Loucy (cell line): ENCODE data around the gene MUC20.

Source experiments
- H2AFZ ChIP-seq: fragments of 200-600 bp; sonication (generic); 2 replicates; pipeline ENCODE4 v1.6.0; 2016; ENCODE audit warnings: antibody characterized with exemption, mild to moderate bottlenecking, low read length, moderate library complexity
- H3F3A ChIP-seq: fragments of 200-600 bp; 2 replicates; pipeline ENCODE4 v1.6.0; 2016; ENCODE audit warnings: antibody characterized with exemption, low read depth, mild to moderate bottlenecking
- H3K27me3 ChIP-seq: fragments of 200-600 bp; sonication (generic); 2 replicates; pipeline ENCODE4 v1.6.1; 2014; ENCODE audit warnings: low read length, mild to moderate bottlenecking; ENCODE audit not compliant: insufficient read depth, poor library complexity, severe bottlenecking
- H3K36me3 ChIP-seq: fragments of 200-600 bp; sonication (generic); 2 replicates; pipeline ENCODE4 v1.6.1; 2016; ENCODE audit warnings: low read length; ENCODE audit not compliant: insufficient read depth
- H3K4me1 ChIP-seq: fragments of 200-600 bp; sonication (generic); 2 replicates; pipeline ENCODE4 v1.5.1; 2014; ENCODE audit warnings: low read length, mild to moderate bottlenecking; ENCODE audit not compliant: insufficient read depth, poor library complexity, severe bottlenecking
- H3K4me2 ChIP-seq: fragments of 200-600 bp; sonication (generic); 2 replicates; pipeline ENCODE4 v1.6.0; 2014; ENCODE audit warnings: antibody characterized with exemption, low read length, low read depth, mild to moderate bottlenecking; ENCODE audit not compliant: poor library complexity, severe bottlenecking
- H3K4me3 ChIP-seq: fragments of 200-600 bp; sonication (generic); 2 replicates; pipeline ENCODE4 v1.5.1; 2014; ENCODE audit warnings: low read length, mild to moderate bottlenecking, mixed read lengths; ENCODE audit not compliant: poor library complexity, severe bottlenecking
- H3K79me2 ChIP-seq: fragments of 200-600 bp; sonication (generic); 2 replicates; pipeline ENCODE4 v1.6.1; 2014; ENCODE audit warnings: low read length; ENCODE audit not compliant: insufficient read depth
- H3K9ac ChIP-seq: fragments of 200-600 bp; sonication (generic); 2 replicates; pipeline ENCODE4 v1.6.0; 2014; ENCODE audit warnings: mild to moderate bottlenecking, low read depth, low read length, moderate library complexity; ENCODE audit not compliant: poor library complexity, severe bottlenecking
- H3K9me2 ChIP-seq: fragments of 200-600 bp; sonication (generic); replicated peaks from 2 replicates; pipeline ENCODE4 v1.6.1; 2016; ENCODE audit warnings: low read depth, low read length, mixed read lengths
- H3K9me3 ChIP-seq: fragments of 200-600 bp; sonication (generic); 2 replicates; pipeline ENCODE4 v1.6.1; 2014; ENCODE audit warnings: mild to moderate bottlenecking, antibody characterized with exemption, low read length, low read depth; ENCODE audit not compliant: insufficient read depth
- H4K20me1 ChIP-seq: fragments of 200-600 bp; sonication (generic); 2 replicates; pipeline ENCODE4 v1.6.0; 2014; ENCODE audit warnings: antibody characterized with exemption, low read length, mild to moderate bottlenecking; ENCODE audit not compliant: insufficient read depth, poor library complexity, severe bottlenecking
- EZH2phosphoT487 ChIP-seq: fragments of 200-600 bp; IDR thresholded peaks from 2 replicates; pipeline ENCODE4 v1.6.1; 2018; ENCODE audit warnings: antibody characterized with exemption, mild to moderate bottlenecking, moderate library complexity, borderline replicate concordance
- TF ChIP-seq, protein P1 (sequence below): fragments of 200-600 bp; sonication (generic); conservative IDR thresholded peaks from 2 replicates; pipeline ENCODE4 v1.5.1; 2014; ENCODE audit warnings: mild to moderate bottlenecking, antibody characterized with exemption, low read length

MUC20 gene

DNA sequence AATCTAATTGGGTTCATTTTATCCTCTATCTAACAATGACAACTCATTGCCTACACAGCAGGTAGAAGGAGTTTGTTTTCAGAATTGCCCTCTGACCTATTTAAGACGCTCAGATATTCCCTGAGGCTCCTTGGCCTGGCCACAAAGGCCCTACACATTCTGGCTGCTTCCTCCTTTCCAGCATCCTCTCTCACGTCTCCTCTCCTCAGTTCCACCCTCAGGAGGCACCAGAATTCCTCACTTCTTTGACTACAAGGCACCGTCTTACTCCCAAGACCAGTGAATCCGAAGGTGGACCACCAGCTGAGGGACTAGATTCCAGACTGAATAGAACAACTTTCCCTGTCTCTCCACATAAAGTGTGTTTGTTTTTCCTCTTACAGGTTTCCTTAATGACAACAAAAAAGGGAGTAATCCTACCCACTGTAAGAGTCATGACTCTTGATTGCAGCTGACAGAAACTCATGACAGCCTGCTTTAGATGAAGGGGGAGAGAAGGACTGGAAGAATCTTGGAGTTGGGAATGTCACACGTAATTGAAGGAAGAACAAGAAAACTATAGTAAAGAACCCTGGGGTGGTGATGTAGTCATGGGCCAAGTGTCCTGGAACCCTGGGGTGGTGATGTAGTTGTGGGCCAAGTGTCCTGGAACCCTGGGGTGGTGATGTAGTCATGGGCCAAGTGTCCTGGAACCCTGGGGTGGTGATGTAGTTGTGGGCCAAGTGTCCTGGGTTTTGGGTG lies 22.0 kb upstream of the MUC20 start:
- Histone ChIP-seq H3K4me3 (no peak overlapping the region), H3K9me2 (no peaks in the 10 kb centered on the region), H2AFZ (no peak overlapping the region), H3K79me2 (no peaks in the 10 kb centered on the region), H4K20me1 (peaks cover 6% of the 10 kb centered on the region), H3K36me3 (peaks cover 10% of the 10 kb centered on the region; the same call in 1 of the 2 replicates), H3K4me2 (no peak overlapping the region), H3F3A (peaks cover 5% of the 10 kb centered on the region; the same call in 1 of the 2 replicates), H3K9ac (no peak overlapping the region), H3K9me3 (no peaks in the 10 kb centered on the region), H3K4me1 (no peaks in the 10 kb centered on the region), H3K27me3 (no peaks in the 10 kb centered on the region)
- TF ChIP-seq, protein P1, sequence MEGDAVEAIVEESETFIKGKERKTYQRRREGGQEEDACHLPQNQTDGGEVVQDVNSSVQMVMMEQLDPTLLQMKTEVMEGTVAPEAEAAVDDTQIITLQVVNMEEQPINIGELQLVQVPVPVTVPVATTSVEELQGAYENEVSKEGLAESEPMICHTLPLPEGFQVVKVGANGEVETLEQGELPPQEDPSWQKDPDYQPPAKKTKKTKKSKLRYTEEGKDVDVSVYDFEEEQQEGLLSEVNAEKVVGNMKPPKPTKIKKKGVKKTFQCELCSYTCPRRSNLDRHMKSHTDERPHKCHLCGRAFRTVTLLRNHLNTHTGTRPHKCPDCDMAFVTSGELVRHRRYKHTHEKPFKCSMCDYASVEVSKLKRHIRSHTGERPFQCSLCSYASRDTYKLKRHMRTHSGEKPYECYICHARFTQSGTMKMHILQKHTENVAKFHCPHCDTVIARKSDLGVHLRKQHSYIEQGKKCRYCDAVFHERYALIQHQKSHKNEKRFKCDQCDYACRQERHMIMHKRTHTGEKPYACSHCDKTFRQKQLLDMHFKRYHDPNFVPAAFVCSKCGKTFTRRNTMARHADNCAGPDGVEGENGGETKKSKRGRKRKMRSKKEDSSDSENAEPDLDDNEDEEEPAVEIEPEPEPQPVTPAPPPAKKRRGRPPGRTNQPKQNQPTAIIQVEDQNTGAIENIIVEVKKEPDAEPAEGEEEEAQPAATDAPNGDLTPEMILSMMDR, result no peak
- no peak for TF ChIP-seq EZH2phosphoT487

DNA sequence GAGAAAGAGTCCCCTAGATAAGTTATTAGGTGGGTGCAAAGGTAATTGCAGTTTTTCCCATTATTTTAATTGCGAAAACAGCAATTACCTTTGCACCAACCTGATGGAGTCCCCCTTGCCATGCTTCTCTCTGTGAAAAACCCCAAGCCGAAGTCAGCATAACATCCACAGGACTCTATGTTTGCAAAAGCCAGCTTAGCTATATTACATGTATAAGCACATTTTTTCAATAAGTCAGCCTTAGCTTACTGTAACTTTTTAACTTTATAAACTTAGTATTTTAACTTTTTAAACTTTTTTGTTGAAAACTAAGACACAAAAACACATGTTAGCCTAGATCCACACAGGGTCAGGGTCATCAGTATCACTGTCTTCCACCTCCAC lies 21.4 kb upstream of the MUC20 start:
- peaks cover 5% of the 10 kb centered on the region; the same call in 1 of the 2 replicates for H3F3A ChIP-seq
- no peak overlapping the region for H2AFZ ChIP-seq
- H3K27me3 ChIP-seq, result no peaks in the 10 kb centered on the region
- no peak overlapping the region for H3K4me3 ChIP-seq
- H3K9me2 ChIP-seq, result no peaks in the 10 kb centered on the region
- TF ChIP-seq, protein P1, result no peak
- TF ChIP-seq EZH2phosphoT487, result no peak
- no peak overlapping the region for H3K9ac ChIP-seq
- H4K20me1 ChIP-seq, result peaks cover 3% of the 10 kb centered on the region
- no peaks in the 10 kb centered on the region for H3K4me1 ChIP-seq
- H3K9me3 ChIP-seq, result no peaks in the 10 kb centered on the region
- H3K79me2 ChIP-seq, result no peaks in the 10 kb centered on the region
- H3K36me3 ChIP-seq, result peaks cover 7% of the 10 kb centered on the region; the same call in 1 of the 2 replicates
- no peak overlapping the region for H3K4me2 ChIP-seq

DNA sequence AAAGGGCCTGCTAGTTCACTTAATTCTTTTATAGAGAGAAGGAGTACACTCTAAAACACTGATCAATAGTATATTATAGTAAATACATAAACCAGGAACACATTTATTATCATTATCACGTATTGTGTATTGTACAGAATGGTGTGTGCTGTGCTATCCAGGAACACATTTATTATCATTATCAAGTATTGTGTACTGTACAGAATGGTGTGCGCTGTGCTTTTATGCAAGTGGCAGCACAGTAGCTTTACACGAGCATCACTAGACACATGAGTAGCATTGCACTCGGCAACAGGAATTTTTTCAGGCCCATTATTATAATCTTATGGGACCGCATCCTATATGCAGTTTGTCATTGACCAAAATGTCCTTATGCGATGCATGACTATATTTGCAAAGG lies 20.9 kb upstream of the MUC20 start:
- Histone ChIP-seq H4K20me1 (peaks cover under 1% of the 10 kb centered on the region), H3K4me3 (no peak overlapping the region), H2AFZ (no peak overlapping the region), H3K9ac (no peak overlapping the region), H3K79me2 (no peaks in the 10 kb centered on the region), H3F3A (peaks cover 5% of the 10 kb centered on the region; the same call in 1 of the 2 replicates), H3K9me3 (no peaks in the 10 kb centered on the region), H3K27me3 (no peaks in the 10 kb centered on the region), H3K9me2 (no peaks in the 10 kb centered on the region), H3K36me3 (peaks cover 6% of the 10 kb centered on the region; the same call in 1 of the 2 replicates), H3K4me2 (no peak overlapping the region), H3K4me1 (no peaks in the 10 kb centered on the region)
- TF ChIP-seq EZH2phosphoT487, result no peak
- TF ChIP-seq, protein P1, result no peak
